HepG2 (cell line): ENCODE measurements around the gene NR1H2. TPM values are rescaled to one million over a fixed set of nuclear protein-coding genes. Genes with fewer than 3 reads are reported as not detected.

Experiments
- ATAC-seq: fragments of 200-7000 bp; cut with Tn5 transposase; 3 replicates; pipeline ENCODE4 v1.9.1; 2020; ENCODE audit warnings: mild to moderate bottlenecking, moderate library complexity
- BruUV-seq: library from RNA; stranded (reverse); fragments of 400-500 nt; replicated peaks from 2 replicates; lab custom pipeline; 2021; lab: Mats Ljungman, UMichigan
- CTCF ChIA-PET: fragments of 300-600 bp; formaldehyde crosslinking; extraction: SDS; loops from one replicate; lab custom pipeline; 2021; ENCODE audit warnings: low total read pairs, inconsistent platforms, low intra/inter-chr PET ratio; lab: Yijun Ruan, JAX
- POLR2A ChIA-PET: fragments of 350-600 bp; sonication (Branson Sonifier 250); formaldehyde crosslinking; loops from one replicate; lab custom pipeline; 2020; ENCODE audit warnings: antibody characterized with exemption, inconsistent platforms; lab: Yijun Ruan, JAX
- DNase-seq: peaks from one replicate; pipeline ENCODE4 v3.0.0-alpha.2; 2015; ENCODE audit warnings: low spot score
- FAIRE-seq: peaks from 3 replicates; lab custom pipeline; 2011; peaks lifted over from hg19 to GRCh38; lab: Jason Lieb, UNC
- H2AFZ ChIP-seq: one replicate; pipeline ENCODE4 v1.6.1; 2011; ENCODE audit warnings: low read length, inconsistent platforms
- H3K27ac ChIP-seq: fragments of 300-600 bp; 3 replicates; pipeline ENCODE4 v1.8.0; 2011; ENCODE audit warnings: mixed run types, mild to moderate bottlenecking, mixed read lengths, low read length, inconsistent platforms; ENCODE audit not compliant: insufficient read depth; ENCODE audit errors: extremely low read length
- H3K27me3 ChIP-seq, 2 experiments: fragments of 200-600 bp in 1 of 2; 2 replicates in 1 of 2; 3 replicates in 1 of 2; pipeline versions ENCODE4 v1.6.0 to v1.8.0; 2011; ENCODE audit warnings: low read length in 2 of 2, mild to moderate bottlenecking in 2 of 2, moderate library complexity in 2 of 2, inconsistent platforms in 1 of 2; ENCODE audit not compliant: insufficient read depth in 2 of 2, control insufficient read depth in 1 of 2
- H3K36me3 ChIP-seq, 2 experiments: fragments of 200-600 bp in 1 of 2; replicated peaks in 1 of 2; 2 replicates in 1 of 2; 3 replicates in 1 of 2; pipeline versions ENCODE4 v1.5.1 to v1.8.0; 2011; ENCODE audit warnings: low read length in 2 of 2, inconsistent platforms in 1 of 2; ENCODE audit not compliant: insufficient read depth in 2 of 2, control insufficient read depth in 1 of 2
- H3K4me1 ChIP-seq: 2 replicates; pipeline ENCODE4 v1.5.1; 2012; ENCODE audit warnings: low read length, inconsistent platforms; ENCODE audit not compliant: insufficient read depth
- H3K4me2 ChIP-seq: 2 replicates; pipeline ENCODE4 v1.6.0; 2011; ENCODE audit warnings: low read depth, low read length, inconsistent platforms
- H3K4me3 ChIP-seq, 3 experiments: fragments of 200-600 bp in 1 of 3; sonication (generic), shearing (Covaris generic) in 1 of 3; replicated peaks in 1 of 3; 2 replicates each; pipeline ENCODE4 v1.5.1; 2011 to 2016; ENCODE audit warnings: low read length in 3 of 3, inconsistent platforms in 2 of 3, low read depth in 2 of 3, mild to moderate bottlenecking in 2 of 3, control low read depth in 1 of 3, mixed read lengths in 1 of 3; ENCODE audit not compliant: insufficient read depth in 1 of 3
- H3K79me2 ChIP-seq: one replicate; pipeline ENCODE4 v1.6.1; 2011; ENCODE audit warnings: low read length, inconsistent platforms; ENCODE audit not compliant: insufficient read depth
- H3K9ac ChIP-seq: 2 replicates; pipeline ENCODE4 v1.6.0; 2011; ENCODE audit warnings: mild to moderate bottlenecking, low read depth, low read length, inconsistent platforms; ENCODE audit not compliant: insufficient read depth
- H3K9me3 ChIP-seq: 2 replicates; pipeline ENCODE4 v1.5.1; 2012; ENCODE audit warnings: mild to moderate bottlenecking, low read length
- H4K20me1 ChIP-seq: 2 replicates; pipeline ENCODE4 v1.6.0; 2011; ENCODE audit warnings: inconsistent platforms, mild to moderate bottlenecking, low read length, moderate library complexity; ENCODE audit not compliant: insufficient read depth
- AHR ChIP-seq: IDR thresholded peaks from 2 replicates; pipeline ENCODE4 v1.6.1; 2018; ENCODE audit warnings: missing genetic modification reagents, missing compliant biosample characterization
- FLYWCH1 ChIP-seq: sonication (generic); formaldehyde crosslinking; IDR thresholded peaks from 2 replicates; pipeline ENCODE4 v1.8.1; 2023; ENCODE audit warnings: mild to moderate bottlenecking, missing genetic modification reagents
- GATAD1 ChIP-seq: IDR thresholded peaks from 2 replicates; pipeline ENCODE4 v1.6.1; 2016; ENCODE audit warnings: missing genetic modification reagents, missing compliant biosample characterization
- GATAD2A ChIP-seq: IDR thresholded peaks from 2 replicates; pipeline ENCODE4 v1.6.1; 2016
- HNRNPLL ChIP-seq: fragments of 200-400 bp; formaldehyde crosslinking; IDR thresholded peaks from 2 replicates; pipeline ENCODE4 v1.6.1; 2017; ENCODE audit warnings: mild to moderate bottlenecking, low read depth, low read length; ENCODE audit not compliant: poor library complexity, severe bottlenecking
- HOXA9 ChIP-seq: sonication (generic); formaldehyde crosslinking; IDR thresholded peaks from 2 replicates; pipeline ENCODE4 v1.8.1; 2022; ENCODE audit warnings: missing genetic modification reagents, mild to moderate bottlenecking, moderate library complexity, borderline replicate concordance
- NFKB2 ChIP-seq: sonication (generic); formaldehyde crosslinking; IDR thresholded peaks from 2 replicates; pipeline ENCODE4 v1.4.0; 2020; ENCODE audit warnings: missing genetic modification reagents, borderline replicate concordance
- PPARG ChIP-seq: conservative IDR thresholded peaks from 2 replicates; pipeline ENCODE4 v1.6.1; 2016; ENCODE audit warnings: missing biosample characterization, missing genetic modification reagents
- SP5 ChIP-seq: IDR thresholded peaks from 2 replicates; pipeline ENCODE4 v1.6.1; 2016; ENCODE audit warnings: low read depth, borderline replicate concordance
- ZFP36L2 ChIP-seq: sonication (generic); formaldehyde crosslinking; IDR thresholded peaks from 2 replicates; pipeline ENCODE4 v1.4.0; 2020; ENCODE audit warnings: missing genetic modification reagents
- ZNF20 ChIP-seq: sonication (generic); formaldehyde crosslinking; IDR thresholded peaks from 2 replicates; pipeline ENCODE4 v1.4.0; 2020; ENCODE audit warnings: mild to moderate bottlenecking, moderate library complexity, missing genetic modification reagents
- ZNF207 ChIP-seq: fragments of 450-650 bp; IDR thresholded peaks from 2 replicates; pipeline ENCODE4 v1.6.1; 2016; ENCODE audit warnings: antibody characterized with exemption, borderline replicate concordance
- ZNF430 ChIP-seq: sonication (generic); formaldehyde crosslinking; IDR thresholded peaks from 2 replicates; pipeline ENCODE4 v1.9.0; 2021; ENCODE audit warnings: mild to moderate bottlenecking, missing genetic modification reagents
- ZNF441 ChIP-seq: sonication (generic); formaldehyde crosslinking; IDR thresholded peaks from 2 replicates; pipeline ENCODE4 v1.7.0; 2021; ENCODE audit warnings: missing genetic modification reagents, borderline replicate concordance
- ZNF605 ChIP-seq: sonication (generic); formaldehyde crosslinking; IDR thresholded peaks from 2 replicates; pipeline ENCODE4 v1.8.0; 2022; ENCODE audit warnings: mild to moderate bottlenecking, missing genetic modification reagents
- ZNF768 ChIP-seq: sonication (generic); formaldehyde crosslinking; IDR thresholded peaks from 2 replicates; pipeline ENCODE4 v1.4.0; 2020; ENCODE audit warnings: missing genetic modification reagents
- WGBS: methylation state at CpG from one replicate; pipeline ENCODE4 v1.1.6; 2017; ENCODE audit warnings: low lambda C conversion rate; 5-methylcytosine and 5-hydroxymethylcytosine counted together
- in situ Hi-C: cut with HindIII; loops from 2 replicates; pipeline ENCODE4 v1.10.0; 2017; ENCODE audit warnings: low pct_unique_long_range_greater_than_20kb; ENCODE audit not compliant: extremely low pct_ligation_motif_present
- intact Hi-C: fragments of 100-400 bp; cut with micrococcal nuclease; formaldehyde crosslinking; loops from one replicate; pipeline ENCODE4 v1.10.0; 2022; ENCODE audit not compliant: unreplicated experiment
- polyA plus RNA-seq, 8 experiments: library from polyadenylated mRNA; depleted of rRNA in 3 of 8; stranded (reverse) in 7 of 8; unstranded in 1 of 8; fragments of >200 nt; fragmentation: Illumina TruSeq in 4 of 8; extraction: Trizol in 4 of 8; gene quantifications; 2 replicates each; pipeline versions ENCODE4 v1.2.1 to v1.2.3, GENCODE V29; 2011 to 2016; ENCODE audit warnings: low read depth in 4 of 8, missing spikeins in 1 of 8, mixed read lengths in 1 of 8; ENCODE audit not compliant: insufficient read depth in 1 of 8
- total RNA-seq, 5 experiments: library from RNA; depleted of rRNA; stranded (reverse); fragments of >200 nt; fragmentation: Illumina TruSeq; extraction: Trizol; gene quantifications; 2 replicates each; pipeline ENCODE4 v1.2.3, GENCODE V29; 2016; ENCODE audit warnings: low read depth in 1 of 5
- TF ChIP-seq, protein P1 (sequence below): sonication (generic); formaldehyde crosslinking; IDR thresholded peaks from 2 replicates; pipeline ENCODE4 v1.5.0; 2020; ENCODE audit warnings: mild to moderate bottlenecking, missing genetic modification reagents, moderate library complexity
- TF ChIP-seq, protein P2 (sequence below): sonication (generic); formaldehyde crosslinking; IDR thresholded peaks from 2 replicates; pipeline ENCODE4 v1.4.0; 2020; ENCODE audit warnings: missing genetic modification reagents

Gene NR1H2
- total and polyA plus RNA-seq, 2 of the 13 experiments (the other 11 are each of a cell fraction or from before 2014, with no cell fraction given) = 10.3 to 13.5 TPM

DNA sequence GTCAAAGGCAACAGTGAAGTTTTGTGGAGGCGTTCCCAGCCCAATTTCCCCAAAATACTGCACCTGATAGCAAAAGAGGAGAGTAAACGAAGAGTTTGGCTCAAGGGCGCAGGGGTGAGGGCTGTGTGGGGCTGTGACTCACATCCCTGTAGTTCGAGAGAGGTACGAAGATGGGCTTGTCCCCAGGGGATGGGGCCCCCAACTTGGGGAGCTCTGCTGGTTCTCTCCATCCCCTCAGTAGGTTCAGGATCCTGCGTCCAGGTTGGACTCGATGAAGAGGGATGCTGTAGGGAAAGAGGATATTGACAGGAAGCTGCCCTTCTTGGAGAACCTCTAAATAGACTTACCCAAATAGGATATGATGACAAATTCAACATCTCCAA, 14.2 kb upstream of the NR1H2 start:
- Histone ChIP-seq H3K9ac (no peak overlapping the region), H3K4me2 (no peak overlapping the region), H3K9me3 (no peaks in the 10 kb centered on the region), H3K27ac (no peak overlapping the region), H3K36me3 (no peaks in the 10 kb centered on the region)
- intact Hi-C loops = no loop called here
- WGBS = 62% methylated on average over 7 of the region's 7 CpGs
- FAIRE-seq = no peak
- POLR2A ChIA-PET = no interaction called here
- no peak for TF ChIP-seq NFKB2
- TF ChIP-seq ZNF20 = no peak
- TF ChIP-seq ZNF768 (CRISPR knock-in tag) = no peak
- TF ChIP-seq GATAD2A (CRISPR knock-in tag) = no peak
- no peak for TF ChIP-seq GATAD1
- no peak for TF ChIP-seq ZNF430 (CRISPR knock-in tag)
- TF ChIP-seq ZNF207 = no peak
- TF ChIP-seq, protein P1, sequence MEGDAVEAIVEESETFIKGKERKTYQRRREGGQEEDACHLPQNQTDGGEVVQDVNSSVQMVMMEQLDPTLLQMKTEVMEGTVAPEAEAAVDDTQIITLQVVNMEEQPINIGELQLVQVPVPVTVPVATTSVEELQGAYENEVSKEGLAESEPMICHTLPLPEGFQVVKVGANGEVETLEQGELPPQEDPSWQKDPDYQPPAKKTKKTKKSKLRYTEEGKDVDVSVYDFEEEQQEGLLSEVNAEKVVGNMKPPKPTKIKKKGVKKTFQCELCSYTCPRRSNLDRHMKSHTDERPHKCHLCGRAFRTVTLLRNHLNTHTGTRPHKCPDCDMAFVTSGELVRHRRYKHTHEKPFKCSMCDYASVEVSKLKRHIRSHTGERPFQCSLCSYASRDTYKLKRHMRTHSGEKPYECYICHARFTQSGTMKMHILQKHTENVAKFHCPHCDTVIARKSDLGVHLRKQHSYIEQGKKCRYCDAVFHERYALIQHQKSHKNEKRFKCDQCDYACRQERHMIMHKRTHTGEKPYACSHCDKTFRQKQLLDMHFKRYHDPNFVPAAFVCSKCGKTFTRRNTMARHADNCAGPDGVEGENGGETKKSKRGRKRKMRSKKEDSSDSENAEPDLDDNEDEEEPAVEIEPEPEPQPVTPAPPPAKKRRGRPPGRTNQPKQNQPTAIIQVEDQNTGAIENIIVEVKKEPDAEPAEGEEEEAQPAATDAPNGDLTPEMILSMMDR (CRISPR knock-in tag) = no peak
- no peak for TF ChIP-seq ZFP36L2
- TF ChIP-seq HNRNPLL = no peak
- TF ChIP-seq FLYWCH1 (CRISPR knock-in tag) = no peak
- TF ChIP-seq ZNF441 (CRISPR knock-in tag) = no peak
- TF ChIP-seq PPARG (CRISPR knock-in tag) = no peak
- no peak for TF ChIP-seq AHR (CRISPR knock-in tag)
- no peak for TF ChIP-seq SP5 (CRISPR knock-in tag)
- TF ChIP-seq, protein P2, sequence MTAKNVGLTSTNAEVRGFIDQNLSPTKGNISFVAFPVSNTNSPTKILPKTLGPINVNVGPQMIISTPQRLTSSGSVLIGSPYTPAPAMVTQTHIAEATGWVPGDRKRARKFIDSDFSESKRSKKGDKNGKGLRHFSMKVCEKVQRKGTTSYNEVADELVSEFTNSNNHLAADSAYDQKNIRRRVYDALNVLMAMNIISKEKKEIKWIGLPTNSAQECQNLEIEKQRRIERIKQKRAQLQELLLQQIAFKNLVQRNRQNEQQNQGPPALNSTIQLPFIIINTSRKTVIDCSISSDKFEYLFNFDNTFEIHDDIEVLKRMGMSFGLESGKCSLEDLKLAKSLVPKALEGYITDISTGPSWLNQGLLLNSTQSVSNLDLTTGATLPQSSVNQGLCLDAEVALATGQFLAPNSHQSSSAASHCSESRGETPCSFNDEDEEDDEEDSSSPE = no peak
- no peak for TF ChIP-seq HOXA9 (CRISPR knock-in tag)
- TF ChIP-seq ZNF605 (CRISPR knock-in tag) = no peak
- TF ChIP-seq, all 625 proteins: peak for 0
- no peaks in the 10 kb centered on the region for H3K79me2 ChIP-seq
- no peaks in the 10 kb centered on the region for H4K20me1 ChIP-seq
- CTCF ChIA-PET = no interaction called here
- in situ Hi-C loops = loop anchor here (25.0 kb wide), 1 partner anchor 425 kb away; the partner anchor contains the start of gene ACP4
- H3K27me3 ChIP-seq = no peaks in the 10 kb centered on the region
- ATAC-seq = no peak
- BruUV-seq = no TSS peak
- H2AFZ ChIP-seq = no peak overlapping the region
- no peak for DNase-seq
- peaks cover 9% of the 10 kb centered on the region; the same call in 1 of the 2 replicates for H3K4me1 ChIP-seq
- H3K4me3 ChIP-seq = no peak overlapping the region
